Upper lobe of left lung (tissue), 4 donors: ENCODE measurements around the gene DEFB128.

Source experiments
- POLR2A ChIP-seq, 4 donors: fragments of 450-650 bp; IDR thresholded peaks; one replicate each; pipeline ENCODE4 v1.5.1; 2016 to 2017; ENCODE audit warnings: antibody characterized with exemption in 4 of 4, mild to moderate bottlenecking in 2 of 4
- POLR2AphosphoS5 ChIP-seq, 2 donors: sonication (generic); formaldehyde crosslinking; IDR thresholded peaks; one replicate each; pipeline ENCODE4 v1.5.1; 2017; ENCODE audit warnings: antibody characterized with exemption in 2 of 2
- TF ChIP-seq, protein P1 (sequence below), 6 experiments: fragments of 450-650 bp in 4 of 6; fragments of 200-600 bp in 2 of 6; sonication (generic) in 2 of 6; IDR thresholded peaks; one replicate each; pipeline ENCODE4 v1.5.1; 2016 to 2019; ENCODE audit warnings: antibody characterized with exemption in 6 of 6

DNA sequence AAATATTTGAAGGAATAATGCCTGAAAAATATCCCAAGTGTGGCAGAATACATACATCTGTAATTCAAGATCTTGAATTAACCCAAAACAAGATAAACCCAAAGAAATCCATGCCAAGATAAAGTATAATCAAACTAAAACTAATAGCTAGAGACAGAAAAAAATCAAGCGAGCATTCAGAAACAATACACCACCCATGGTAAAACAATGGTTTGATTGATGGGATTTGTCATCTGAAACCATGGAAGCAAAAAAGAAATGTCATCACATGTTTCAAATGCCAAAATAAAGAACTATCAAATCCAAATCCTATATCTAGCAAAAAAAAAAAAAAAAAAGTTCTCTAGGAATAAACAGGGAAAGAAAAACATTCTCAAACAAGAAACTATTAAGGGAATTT, 37.4 kb downstream of the DEFB128 start:
- TF ChIP-seq, protein P1, sequence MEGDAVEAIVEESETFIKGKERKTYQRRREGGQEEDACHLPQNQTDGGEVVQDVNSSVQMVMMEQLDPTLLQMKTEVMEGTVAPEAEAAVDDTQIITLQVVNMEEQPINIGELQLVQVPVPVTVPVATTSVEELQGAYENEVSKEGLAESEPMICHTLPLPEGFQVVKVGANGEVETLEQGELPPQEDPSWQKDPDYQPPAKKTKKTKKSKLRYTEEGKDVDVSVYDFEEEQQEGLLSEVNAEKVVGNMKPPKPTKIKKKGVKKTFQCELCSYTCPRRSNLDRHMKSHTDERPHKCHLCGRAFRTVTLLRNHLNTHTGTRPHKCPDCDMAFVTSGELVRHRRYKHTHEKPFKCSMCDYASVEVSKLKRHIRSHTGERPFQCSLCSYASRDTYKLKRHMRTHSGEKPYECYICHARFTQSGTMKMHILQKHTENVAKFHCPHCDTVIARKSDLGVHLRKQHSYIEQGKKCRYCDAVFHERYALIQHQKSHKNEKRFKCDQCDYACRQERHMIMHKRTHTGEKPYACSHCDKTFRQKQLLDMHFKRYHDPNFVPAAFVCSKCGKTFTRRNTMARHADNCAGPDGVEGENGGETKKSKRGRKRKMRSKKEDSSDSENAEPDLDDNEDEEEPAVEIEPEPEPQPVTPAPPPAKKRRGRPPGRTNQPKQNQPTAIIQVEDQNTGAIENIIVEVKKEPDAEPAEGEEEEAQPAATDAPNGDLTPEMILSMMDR (IDR thresholded peaks at IDR 0.05), result no peak
- TF ChIP-seq POLR2AphosphoS5 (IDR thresholded peaks at IDR 0.05) (no peak), POLR2A (IDR thresholded peaks at IDR 0.05) (no peak)
